Measurements from ENCODE around the gene SND1.

Gene SND1

DNA sequence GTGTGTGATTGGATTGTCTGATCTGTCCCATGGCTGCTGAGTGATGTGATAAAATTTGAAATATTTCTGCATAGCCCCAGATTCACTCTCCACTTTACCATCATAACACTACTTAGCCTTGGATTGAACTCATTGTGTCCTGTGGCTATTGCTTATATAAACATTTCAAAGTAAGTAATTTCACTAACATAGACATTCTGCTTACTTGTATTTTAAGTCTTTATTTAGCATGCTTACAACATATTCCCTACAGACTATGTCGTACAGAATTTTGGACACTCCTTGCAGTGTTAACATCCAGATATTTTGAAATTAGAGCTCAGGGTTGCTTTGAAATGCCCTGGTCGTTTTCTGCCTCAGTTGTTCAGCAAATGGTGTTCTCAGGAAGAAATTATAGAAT is 261.7 kb downstream of the SND1 start:
- no peak for DNase-seq

DNA sequence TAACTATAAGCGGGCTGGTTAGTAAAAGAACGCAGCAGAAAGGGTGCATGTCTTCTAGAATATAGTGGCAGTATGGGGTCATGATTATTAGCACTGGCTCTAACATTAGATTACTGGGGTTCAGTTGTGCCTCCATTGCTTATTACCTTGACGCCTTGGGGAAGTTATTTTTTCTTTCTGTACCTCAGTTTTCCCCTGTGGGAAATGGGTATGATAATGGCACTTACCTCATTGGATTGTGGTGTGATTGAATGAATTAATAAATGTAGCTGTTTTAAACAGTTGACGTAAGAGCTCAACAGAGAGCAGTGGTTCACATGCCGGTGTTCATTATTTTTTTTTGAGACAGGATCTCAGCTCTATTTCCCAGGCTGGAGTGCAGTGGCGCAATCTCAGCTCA is 262.7 kb downstream of the SND1 start:
- DNase-seq = no peak

DNA sequence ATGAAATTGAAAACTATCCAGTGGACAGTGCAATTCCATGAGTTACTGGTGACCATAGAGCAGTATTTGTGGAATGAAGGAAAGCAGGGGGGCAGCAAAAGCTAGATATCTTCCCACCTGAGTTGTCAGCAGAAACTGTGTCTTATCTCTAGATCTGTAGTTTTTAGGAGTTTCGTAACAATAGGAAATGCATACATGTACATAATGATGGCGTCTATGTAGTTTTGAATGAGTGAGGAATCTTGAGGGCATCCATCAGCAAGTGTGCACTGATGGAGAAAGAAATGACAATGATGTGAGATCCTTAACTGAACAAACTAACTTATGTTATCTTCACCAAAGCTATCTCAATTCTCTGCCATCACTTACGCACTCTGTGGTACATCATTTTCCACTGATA is 264.7 kb downstream of the SND1 start:
- no peak for DNase-seq

DNA sequence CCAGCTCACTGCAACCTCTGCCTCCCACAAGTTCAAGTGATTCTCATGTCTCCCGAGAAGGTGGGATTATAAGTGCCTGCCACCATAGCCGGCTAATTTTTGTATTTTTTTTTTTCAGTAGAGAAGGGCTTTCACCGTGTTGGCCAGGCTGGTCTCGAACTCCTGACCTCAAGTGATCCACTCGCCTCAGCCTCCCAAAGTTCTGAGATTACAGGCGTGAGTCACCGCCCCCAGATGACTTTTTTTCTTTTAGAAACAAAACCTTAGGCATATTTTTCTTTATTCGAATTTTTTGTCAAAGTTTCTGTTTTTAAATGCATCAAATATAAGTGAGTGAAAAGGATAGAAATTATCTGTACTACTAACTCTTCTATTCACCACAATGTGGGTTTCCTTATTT is 266.1 kb downstream of the SND1 start:
- DNase-seq = no peak

DNA sequence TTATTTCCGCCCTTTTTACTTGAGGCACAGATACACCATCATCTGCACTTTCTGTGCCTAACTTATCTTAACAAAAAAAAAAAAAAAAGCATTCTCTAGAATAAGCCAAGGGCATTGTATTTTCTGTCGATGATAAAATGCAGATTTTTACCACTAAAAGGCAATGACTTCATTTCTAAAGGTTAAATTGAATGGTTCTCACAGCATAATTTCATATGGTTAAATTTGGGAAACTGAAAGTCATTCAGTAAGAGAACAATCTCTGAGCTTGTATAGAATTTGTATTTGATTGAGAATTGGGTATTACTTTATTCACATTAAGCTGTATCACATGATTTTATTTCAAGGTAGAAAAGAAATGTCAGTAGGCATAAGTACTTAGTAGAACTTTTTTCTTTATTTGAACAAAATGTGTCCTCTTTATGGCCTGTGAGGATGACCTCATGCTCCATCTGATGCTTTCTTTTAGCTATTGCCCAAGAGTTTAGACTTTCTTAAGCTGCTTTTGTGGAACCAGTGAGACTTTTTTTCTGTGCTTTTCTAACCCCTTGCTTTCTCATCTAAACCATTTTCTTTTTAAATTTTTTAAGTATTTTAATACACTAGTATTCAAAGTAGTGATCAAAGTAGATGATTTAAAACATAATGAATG is 268.9 kb downstream of the SND1 start:
- DNase-seq = no peak

DNA sequence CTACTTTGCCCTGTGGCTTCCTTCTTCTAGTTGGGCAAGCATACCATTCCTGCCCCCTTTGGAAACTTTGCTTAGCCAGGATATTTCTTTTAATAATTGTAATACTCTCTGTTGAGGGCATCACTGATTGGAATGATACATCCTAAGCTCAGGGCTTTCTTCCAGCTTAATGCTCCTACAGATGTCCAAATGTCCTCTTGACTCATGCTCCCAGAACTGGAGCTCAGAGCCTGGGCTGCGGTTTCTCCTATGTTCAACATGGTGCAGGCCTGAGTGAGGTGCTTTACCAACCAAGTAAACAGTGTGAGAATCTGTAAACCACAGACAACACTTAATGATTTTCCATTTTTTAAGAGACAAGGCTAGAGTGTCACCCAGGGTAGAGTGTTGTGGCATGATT is 270.7 kb downstream of the SND1 start:
- DNase-seq = no peak

DNA sequence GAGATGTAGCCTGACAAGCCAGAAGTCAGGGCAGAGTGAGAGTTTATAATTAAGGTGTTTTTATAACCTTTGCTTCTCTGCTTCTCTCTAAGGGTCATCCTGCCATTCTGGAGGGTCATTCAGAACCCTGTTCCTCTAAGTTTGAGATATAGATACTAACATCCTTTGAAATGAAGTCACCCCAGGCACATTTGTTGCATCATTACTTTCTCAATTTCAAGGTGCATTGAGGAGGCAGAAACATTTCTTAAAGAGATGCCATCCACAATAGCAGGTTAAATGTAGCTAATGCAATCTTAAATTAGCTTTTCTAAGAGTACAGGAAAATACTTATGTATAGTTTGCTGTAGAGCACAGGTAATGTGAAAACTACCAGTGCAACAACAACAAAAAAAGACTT is 272.9 kb downstream of the SND1 start:
- DNase-seq = no peak

DNA sequence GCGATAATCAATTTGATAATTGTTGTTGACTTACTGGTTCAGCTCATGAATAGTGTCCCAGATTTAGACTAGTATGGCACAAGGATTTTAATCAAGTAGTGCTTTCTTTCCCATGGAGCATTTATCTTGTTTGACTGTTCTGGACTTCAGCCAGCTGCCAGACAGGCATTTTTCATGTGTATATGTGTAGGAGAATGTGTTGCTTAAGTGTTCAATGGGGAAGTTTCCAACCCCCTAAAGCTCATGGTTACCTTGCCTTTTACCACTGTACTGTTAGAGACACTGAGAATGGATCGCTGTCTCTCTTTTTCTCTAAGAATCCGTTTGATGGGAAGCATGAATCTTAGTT is 275.3 kb downstream of the SND1 start:
- no peak for DNase-seq

DNA sequence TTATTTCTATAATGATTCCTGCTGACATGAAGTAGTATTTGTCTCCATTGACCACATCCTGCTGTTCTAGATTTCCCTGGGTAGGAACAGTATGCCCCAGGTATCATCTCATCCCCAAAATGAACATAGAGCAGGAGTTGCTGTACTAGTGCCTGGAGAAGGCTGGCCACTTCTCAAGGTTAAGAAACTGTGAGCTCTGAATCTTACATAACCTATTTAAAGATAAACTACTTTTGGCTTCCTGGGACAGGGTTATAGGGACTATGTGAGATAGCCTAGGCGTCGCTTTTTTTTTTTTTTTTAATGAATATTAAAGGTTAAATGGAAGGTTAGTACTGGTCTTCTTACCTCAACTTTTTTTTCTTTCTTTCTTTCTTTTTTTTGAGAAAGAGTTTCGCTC is 276.2 kb downstream of the SND1 start:
- no peak for DNase-seq

DNA sequence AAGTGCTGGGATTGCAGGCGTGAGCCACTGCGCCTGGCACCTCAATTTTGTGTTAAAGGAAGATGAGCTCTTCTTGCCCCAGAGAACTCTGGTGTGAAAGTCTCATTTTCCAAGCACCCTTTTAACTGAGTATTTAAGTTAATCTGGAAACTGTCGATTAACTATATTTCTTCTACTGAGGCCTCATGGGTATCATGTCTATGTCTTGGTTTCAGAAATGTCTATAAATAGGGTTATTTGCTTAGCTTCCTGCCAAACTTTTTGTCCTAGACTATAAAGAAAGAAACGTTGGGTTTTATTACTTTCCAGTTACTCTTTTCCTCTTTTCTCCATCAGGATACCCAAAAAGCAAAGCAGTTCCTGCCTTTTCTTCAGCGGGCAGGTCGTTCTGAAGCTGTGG is 276.9 kb downstream of the SND1 start:
- no peak for DNase-seq

DNA sequence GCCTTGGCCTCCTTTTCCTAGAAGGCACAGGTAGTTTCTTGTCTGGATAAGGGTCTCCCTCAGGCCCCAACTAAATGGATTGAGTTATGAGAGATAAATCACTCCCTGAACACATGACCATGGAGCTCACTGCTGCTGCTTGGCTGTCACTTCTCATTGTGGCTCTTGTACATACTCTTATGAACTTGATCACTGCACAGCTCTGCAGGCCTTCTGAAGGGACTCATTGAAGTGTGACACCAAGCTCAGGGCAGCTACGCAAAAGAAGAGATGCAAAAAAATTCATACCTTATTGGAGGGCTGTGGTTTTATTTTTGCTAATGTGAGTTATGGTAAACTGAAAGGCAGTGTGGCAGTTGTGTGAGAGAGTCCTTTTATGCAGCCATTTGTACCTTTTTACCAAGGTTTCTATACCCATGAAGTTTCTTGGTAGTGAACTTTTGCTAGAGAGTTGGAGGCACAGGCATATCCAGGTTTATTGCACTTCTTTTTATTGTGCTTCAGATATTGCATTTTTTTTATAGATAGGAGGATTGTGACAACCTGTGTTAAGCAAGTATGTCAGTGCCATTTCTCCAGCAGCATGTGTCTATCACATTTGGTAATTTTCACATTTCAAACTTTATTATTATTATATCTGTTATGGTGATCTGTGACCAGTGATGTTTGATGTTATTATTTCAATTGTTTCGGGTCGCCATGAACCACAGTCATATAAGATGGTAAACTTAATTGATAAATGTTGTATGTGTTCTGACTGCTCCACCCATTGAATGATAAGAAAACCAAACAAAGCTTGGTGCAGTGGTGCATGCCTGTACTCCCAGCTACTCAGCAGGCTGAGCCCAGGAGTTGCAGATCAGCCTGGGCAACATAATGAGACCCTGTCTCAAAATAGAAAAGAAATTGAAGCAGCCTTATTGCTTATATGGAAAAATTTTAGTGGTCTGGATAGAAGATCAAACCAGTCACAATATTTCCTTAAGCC is 278.6 kb downstream of the SND1 start:
- DNase-seq = no peak

DNA sequence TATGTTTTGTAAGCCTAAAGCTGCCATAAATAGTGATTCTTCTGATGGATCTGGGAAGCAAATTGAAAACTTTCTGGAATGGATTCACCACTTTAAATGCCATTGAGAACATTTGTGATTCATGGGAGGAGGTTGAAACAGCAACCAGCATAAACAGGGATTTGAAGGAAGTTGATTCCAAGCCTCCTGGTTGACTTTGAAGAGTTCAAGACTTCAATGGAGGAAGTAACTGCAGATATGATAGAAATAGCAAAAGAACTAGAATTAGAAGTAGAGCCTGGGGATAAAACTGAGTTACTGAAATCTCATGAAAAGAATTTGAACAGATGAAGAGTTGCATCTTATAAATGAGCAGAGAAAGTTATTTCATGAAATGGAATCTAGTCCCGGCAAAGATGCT is 280.1 kb downstream of the SND1 start:
- DNase-seq = no peak

DNA sequence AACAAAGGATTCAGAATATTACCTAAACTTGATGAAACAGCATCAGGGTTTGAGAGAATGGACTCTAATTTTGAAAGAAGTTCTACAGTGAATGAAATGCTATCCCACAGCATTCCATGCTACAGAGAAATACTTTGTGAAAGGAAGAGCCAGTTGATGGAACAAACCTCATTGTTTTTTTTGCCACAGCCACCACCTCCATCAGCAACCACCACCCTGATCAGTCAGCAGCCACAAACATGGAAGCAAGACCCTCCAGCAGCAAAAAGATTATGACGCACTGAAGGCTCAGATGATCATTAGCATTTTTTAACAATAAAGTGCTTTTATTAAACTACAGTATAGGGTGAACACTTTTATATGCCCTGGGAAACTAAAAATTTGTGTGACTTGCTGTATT is 280.5 kb downstream of the SND1 start:
- DNase-seq = no peak

DNA sequence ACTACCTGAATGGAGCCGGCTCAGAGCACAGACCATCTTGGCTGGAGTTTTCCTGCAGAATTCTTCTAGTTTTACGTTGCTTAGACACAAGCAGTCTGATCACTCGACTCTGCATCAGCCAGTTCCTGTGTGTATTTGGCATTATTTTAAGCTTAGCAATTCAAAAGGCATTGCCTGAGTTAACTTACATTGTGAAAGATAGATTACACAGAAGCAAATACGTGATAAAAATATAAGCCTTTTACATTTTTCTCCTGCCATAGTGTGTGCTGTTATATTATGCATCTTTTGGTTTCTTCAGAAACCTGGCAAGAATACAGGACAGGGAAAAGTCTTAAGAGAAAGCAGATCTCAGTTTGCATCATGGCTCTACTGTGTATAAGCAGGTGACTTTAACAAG is 281.2 kb downstream of the SND1 start:
- no peak for DNase-seq

DNA sequence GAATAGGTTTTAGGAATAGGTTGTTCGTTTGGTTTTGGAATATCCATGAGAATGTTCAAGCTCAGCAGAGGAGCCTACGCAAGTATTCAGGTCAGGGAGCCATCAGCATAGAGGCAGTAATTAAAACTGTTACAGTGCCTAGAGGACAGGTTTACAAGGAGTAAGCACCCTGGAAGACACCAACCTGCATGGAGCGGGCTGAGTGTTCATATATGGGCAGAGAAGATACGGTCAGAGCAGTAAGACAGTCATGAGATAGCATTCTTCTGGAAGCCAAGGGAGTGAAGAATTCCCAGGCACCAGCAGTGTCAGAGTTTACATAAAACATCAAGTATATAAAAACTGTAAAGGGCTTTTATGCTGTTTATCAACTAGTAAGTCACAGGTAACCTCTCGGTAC is 282.7 kb downstream of the SND1 start:
- DNase-seq = no peak

DNA sequence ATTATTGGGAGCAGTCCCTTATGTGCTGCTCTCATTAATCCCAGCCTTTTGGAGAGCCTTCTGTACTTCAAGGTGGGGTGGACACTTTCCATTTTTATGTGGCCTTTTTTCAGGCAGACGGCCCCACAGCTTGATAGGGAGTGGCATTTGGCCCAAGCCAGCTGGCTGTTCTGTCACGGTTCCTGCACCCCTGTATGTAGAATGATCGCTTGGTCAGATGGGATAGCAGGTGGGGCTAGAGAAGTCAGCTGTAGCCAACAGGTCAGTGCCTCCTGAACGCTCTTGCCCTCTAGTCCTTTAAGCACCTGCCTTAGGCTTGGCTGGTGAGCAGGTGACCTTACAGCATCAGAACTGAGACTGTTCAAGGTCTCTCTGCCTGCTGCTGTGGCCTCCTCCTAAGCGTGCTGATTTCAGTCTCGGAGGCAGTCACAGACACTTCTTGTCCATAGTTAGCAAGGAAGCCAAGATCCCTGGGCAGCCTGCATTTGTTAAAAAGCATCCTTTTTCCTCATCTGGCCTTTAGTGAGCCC is 283.9 kb downstream of the SND1 start:
- DNase-seq = no peak

DNA sequence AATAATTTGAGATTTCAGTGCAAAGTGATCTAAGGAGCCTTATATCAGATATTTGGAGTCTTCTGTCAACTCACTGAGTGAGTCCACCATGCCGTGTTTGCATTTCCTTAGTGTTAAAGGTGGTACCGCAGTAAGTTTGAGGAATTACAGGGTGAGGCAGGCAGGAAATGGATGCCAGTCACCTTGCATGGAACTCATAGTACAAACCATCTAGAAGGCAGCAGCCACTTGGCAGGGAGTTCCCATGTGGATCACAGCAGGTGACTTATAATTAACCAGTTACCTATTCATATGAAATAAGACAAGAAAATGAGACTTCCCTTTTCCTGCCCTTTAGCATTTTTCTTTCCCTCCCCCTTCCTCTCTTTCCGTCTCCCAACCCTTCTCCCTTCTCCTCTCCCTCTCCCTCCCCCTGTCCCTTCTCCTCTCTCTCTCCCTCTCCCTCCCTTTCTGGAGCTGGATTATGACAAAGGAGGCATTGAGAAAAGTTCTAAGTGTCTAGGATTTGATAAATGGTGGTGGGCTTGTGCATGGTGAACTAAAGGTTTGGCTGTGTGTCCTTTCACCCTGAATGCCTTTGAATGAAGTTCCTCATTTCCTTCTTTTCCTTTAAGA is 285.2 kb downstream of the SND1 start:
- DNase-seq = no peak

DNA sequence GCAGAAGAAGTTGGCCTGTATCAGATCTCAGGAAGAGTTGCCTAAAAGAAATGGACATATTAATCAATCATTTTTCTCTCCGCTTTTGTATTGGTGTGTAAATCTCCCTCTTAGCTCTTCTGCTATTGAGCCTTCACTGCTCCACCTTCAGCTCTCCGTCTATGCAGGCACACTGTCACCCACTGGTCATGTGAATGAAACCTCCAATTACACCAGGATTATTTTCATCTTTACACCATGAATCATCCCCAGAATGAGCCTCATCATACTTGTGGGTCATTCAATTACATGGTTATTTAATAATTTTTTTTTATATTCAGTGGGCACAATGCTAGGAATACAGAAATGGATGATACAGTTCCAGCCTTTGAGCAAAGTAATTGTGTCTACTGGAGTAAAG is 286.6 kb downstream of the SND1 start:
- no peak for DNase-seq

DNA sequence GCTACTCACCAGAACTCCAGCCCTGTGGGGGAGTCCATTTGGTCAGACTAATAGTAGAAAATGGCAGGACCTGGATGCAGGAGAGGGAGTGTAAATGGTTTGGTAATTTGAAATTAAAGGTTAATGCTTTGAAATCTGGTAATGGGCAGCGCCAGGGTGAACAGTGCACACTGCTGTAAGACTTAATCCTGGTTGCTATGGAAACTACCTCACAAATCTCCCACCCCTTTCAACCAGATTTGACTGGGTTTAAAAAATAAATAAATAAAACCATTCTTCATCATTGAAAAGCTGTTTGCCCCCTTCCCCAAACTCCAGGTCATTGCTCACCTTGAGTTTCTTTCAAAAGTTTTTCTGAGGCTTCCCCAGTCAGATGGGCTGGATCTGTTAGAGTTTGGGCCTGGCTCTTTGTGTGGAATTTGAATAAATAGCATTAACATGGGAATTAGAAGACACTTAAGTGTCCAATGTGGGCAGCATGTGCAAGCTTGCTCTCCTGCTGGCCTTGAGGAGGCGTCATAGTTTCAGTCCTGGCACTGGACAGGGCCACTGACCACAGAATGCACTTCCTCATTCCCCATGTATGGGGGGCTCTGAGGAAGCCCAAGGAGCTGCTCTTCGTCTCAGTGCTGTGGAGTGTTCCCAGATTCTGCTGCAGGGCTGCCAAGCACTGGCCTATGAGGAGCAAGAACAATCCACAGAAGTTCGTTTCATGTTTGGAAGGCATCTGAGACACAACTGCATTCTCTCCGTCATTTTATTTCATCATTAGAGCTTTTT is 288.6 kb downstream of the SND1 start:
- no peak for DNase-seq

DNA sequence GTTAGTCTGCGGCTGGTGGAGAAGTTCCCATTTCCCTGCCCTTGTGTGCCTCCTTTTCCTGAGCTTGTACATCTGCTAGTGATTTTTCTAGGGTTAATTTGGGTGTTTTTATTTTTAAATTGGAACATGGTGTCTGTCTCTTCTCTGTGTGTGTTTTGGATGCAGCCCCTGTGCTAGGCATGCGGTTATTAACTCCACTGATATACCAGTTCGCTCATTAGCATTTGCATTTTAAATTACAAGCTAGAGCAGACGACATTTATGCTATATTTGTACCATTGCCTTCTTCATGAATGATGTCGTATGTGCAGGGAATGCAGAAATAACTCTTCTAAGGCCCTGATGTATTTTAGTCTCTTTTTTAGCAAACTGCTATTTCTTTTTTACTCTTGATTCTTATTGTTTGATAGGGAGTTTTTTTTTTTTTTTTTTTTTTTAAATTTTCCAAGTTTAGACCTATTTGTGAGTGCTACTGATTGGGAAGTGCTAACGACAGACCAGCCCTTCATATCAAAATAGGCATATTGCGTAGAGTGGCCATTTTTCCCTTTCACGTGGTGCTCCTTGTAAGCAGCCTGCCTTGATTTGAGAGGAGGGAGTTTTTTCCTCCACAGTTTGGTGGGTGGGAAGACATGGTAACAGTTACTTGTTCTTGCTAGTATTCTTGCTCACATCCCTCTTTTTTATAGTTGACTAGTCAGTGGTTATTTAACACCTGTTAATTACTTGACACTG is 289.6 kb downstream of the SND1 start:
- no peak for DNase-seq

DNA sequence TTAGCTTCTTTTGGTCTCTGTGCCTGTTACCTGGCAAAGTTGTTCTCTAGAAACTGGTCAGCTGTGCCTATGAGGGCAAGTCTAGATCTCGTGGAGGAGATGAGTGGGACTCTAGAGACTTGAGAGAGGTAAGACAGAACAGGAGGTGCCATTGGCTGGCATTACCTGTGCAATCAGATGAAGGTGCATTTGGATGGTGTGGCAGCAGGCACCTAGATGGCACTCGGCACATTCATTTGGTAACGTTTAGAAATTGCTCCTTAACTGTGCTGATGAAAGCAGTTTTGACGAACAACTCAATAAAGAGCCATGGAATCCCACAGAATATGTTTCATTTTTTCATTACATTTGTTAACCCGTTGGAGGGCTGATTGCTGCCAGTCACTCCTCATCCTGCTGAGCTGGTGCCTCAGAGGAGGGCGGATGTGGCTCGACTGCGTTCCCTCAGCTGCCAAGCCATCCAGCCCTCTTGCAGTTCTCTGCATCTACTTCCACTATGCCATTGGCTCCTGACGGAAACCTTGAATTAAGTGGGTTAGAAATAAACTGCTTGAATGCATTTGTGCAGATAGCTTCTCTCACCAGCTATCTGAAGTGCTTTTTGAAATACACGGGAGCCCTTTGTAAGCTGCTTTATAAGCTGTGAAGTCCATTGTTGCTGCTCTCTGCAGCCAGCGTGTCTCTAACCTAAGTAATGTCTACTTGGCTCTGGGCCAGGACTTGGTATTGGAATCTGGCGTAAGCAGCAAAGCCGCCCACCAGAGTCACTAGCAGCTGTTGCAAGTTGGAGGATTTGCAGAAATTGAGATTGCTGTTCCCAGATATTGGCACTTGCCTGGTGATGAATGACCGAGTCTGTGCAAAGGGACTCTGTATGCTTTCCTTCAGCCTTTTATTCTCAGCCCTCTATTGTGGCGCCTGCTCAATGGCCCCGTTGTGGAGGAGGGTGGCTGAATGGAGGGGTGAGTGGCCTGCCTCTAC is 291.8 kb downstream of the SND1 start:
- no peak for DNase-seq
